ENCODE data around the gene NINL. TPM values are rescaled to one million over a fixed set of nuclear protein-coding genes. Genes with fewer than 3 reads are reported as not detected.

Gene NINL
- total RNA-seq, 4 donors from 2014 or later: 4.0 to 16.5 (median 7.9) TPM

- Histone ChIP-seq H3K4me3 (peak overlapping the region; percentile 43 to 74 (median 69)), H3K27me3 (no peaks in the 10 kb centered on the region), H3K27ac (peak overlapping the region in 1 of 4 donors; percentile 3), H3K36me3 (no peaks in the 10 kb centered on the region), H3K9me3 (peaks cover 0 to 3% (median 0%) of the 10 kb centered on the region in 4 donors), H3K4me1 (peaks cover 0 to 12% (median 3%) of the 10 kb centered on the region in 4 donors)
- no peak for DNase-seq
- no peak for TF ChIP-seq CTCF (IDR thresholded peaks at IDR 0.05)
- no peak for TF ChIP-seq POLR2A (IDR thresholded peaks at IDR 0.05)
These were observed 177.2 kb downstream of the NINL start for GRCh38 chr20:25408170-25408547.

- Histone ChIP-seq H3K27me3 (no peaks in the 10 kb centered on the region), H3K9me3 (peaks cover 0 to 9% (median 1%) of the 10 kb centered on the region in 4 donors), H3K4me1 (peaks cover 0 to 12% (median 3%) of the 10 kb centered on the region in 4 donors), H3K36me3 (no peaks in the 10 kb centered on the region), H3K27ac (peak within 1 kb of the TSS; percentile 3 to 58 (median 46)), H3K4me3 (peak within 1 kb of the TSS; percentile 43 to 74 (median 69))
- DNase-seq: peak; percentile 64 to 89 (median 88)
- TF ChIP-seq POLR2A (IDR thresholded peaks at IDR 0.05) (peak in 1 of 2 donors; percentile 8), CTCF (IDR thresholded peaks at IDR 0.05) (no peak)
These were observed 177.8 kb downstream of the NINL start, which contains the start of gene GINS1 for GRCh38 chr20:25407311-25408169. Gene GINS1, plus strand, starts transcription at chr20:25407673. Its CDS starts 148 bp downstream, at chr20:25407821.

Small RNAs within 50 kb of the gene (small RNA-seq; reads per million reads assigned to genes)
- 0 reads per million in 2 donors for gene RNU6ATAC17P

Other genes starting within 250 kb of the NINL start
- gene ABHD12, start 194.7 kb downstream of the NINL start, total RNA-seq: 10 to 100 TPM; 46.2 to 95.4 (median 73.5) TPM
- gene GINS1, start 177.9 kb downstream of the NINL start, total RNA-seq: 10 to 100 TPM in 1 of 4 donors, 1 to 10 TPM in 2, under 1 TPM in 1; 0.53 to 14.0 (median 1.4) TPM
- 1 to 10 TPM; 3.2 to 5.0 (median 3.5) TPM for gene NANP, start 38.5 kb upstream of the NINL start, total RNA-seq
- gene ZNF337, start 111.3 kb upstream of the NINL start, total RNA-seq: 10 to 100 TPM in 3 of 4 donors, 1 to 10 TPM in 1; 7.9 to 18.1 (median 17.6) TPM

Data from Peyer's patch (tissue), 4 donors.